GM18951 (cell line): ENCODE data around the gene RCN2.

Experiments used
- POLR2A ChIP-seq: IDR thresholded peaks from 4 replicates; pipeline ENCODE4 v1.6.1; 2011; ENCODE audit warnings: mild to moderate bottlenecking; ENCODE audit not compliant: insufficient read length, insufficient read depth; ENCODE audit errors: extremely low read depth
- in situ Hi-C: fragments of 300-500 bp; cut with MboI; formaldehyde crosslinking; loops from one replicate; pipeline ENCODE4 v1.12.0; 2022; ENCODE audit warnings: low sequenced_read_pairs, mixed read lengths, inconsistent platforms; ENCODE audit not compliant: unreplicated experiment

Gene RCN2

GRCh38 chr15:76987896-76988860 is 56.6 kb downstream of the RCN2 start:
- no peak for TF ChIP-seq POLR2A
- in situ Hi-C loops: no loop called here

- in situ Hi-C loops: no loop called here
- no peak for TF ChIP-seq POLR2A
Measured at GRCh38 chr15:76988867-76989780, 57.6 kb downstream of the RCN2 start.

- in situ Hi-C loops: no loop called here
- no peak for TF ChIP-seq POLR2A
Measured at GRCh38 chr15:76991048-76991447, 59.5 kb downstream of the RCN2 start.

- TF ChIP-seq POLR2A: no peak
- in situ Hi-C loops: no loop called here
Measured at GRCh38 chr15:76991741-76992645, 60.4 kb downstream of the RCN2 start.

- in situ Hi-C loops: no loop called here
- no peak for TF ChIP-seq POLR2A
Measured at GRCh38 chr15:76993114-76993725, 61.7 kb downstream of the RCN2 start.

GRCh38 chr15:76994001-76994400 is 62.5 kb downstream of the RCN2 start:
- no peak for TF ChIP-seq POLR2A
- in situ Hi-C loops: no loop called here

- TF ChIP-seq POLR2A: no peak
- in situ Hi-C loops: no loop called here
Measured at GRCh38 chr15:76994496-76994895, 62.9 kb downstream of the RCN2 start.

- peak; percentile 74 for TF ChIP-seq POLR2A
- in situ Hi-C loops: no loop called here
Measured at GRCh38 chr15:76994971-76995945, 63.7 kb downstream of the RCN2 start, which contains the start of gene PSTPIP1. TSS of gene PSTPIP1 (plus strand) at chr15:76995126. CDS start at chr15:76995574, 448 bp downstream.

GRCh38 chr15:76996076-76996525 is 64.6 kb downstream of the RCN2 start:
- in situ Hi-C loops: no loop called here
- TF ChIP-seq POLR2A: no peak

- no peak for TF ChIP-seq POLR2A
- in situ Hi-C loops: no loop called here
Measured at GRCh38 chr15:76996526-76997401, 65.2 kb downstream of the RCN2 start.

GRCh38 chr15:76998663-76999285 is 67.2 kb downstream of the RCN2 start:
- in situ Hi-C loops: no loop called here
- TF ChIP-seq POLR2A: no peak
